D721Med (cell line): ENCODE data around the gene DNAH1.
A peak's percentile ranks its signal among the peaks of the same experiment; 100 is the strongest.

Experiments used
- DNase-seq: peaks from one replicate; pipeline ENCODE4 v3.0.0; 2011; ENCODE audit warnings: low spot score; ENCODE audit not compliant: insufficient read length
- FAIRE-seq: peaks from 2 replicates; lab custom pipeline; 2011; peaks lifted over from hg19 to GRCh38; lab: Jason Lieb, UNC
- TF ChIP-seq, protein P1 (sequence below): IDR thresholded peaks from 2 replicates; pipeline ENCODE4 v1.5.1; 2012; ENCODE audit warnings: mild to moderate bottlenecking, control low read depth; ENCODE audit not compliant: insufficient read depth; ENCODE audit errors: missing control alignments

DNAH1 gene

GRCh38 chr3:52291508-52292181, 24.5 kb upstream of the DNAH1 start:
- FAIRE-seq (no peak), DNase-seq (peak; percentile 63)
- TF ChIP-seq, protein P1, sequence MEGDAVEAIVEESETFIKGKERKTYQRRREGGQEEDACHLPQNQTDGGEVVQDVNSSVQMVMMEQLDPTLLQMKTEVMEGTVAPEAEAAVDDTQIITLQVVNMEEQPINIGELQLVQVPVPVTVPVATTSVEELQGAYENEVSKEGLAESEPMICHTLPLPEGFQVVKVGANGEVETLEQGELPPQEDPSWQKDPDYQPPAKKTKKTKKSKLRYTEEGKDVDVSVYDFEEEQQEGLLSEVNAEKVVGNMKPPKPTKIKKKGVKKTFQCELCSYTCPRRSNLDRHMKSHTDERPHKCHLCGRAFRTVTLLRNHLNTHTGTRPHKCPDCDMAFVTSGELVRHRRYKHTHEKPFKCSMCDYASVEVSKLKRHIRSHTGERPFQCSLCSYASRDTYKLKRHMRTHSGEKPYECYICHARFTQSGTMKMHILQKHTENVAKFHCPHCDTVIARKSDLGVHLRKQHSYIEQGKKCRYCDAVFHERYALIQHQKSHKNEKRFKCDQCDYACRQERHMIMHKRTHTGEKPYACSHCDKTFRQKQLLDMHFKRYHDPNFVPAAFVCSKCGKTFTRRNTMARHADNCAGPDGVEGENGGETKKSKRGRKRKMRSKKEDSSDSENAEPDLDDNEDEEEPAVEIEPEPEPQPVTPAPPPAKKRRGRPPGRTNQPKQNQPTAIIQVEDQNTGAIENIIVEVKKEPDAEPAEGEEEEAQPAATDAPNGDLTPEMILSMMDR = peak; percentile 44

DNA sequence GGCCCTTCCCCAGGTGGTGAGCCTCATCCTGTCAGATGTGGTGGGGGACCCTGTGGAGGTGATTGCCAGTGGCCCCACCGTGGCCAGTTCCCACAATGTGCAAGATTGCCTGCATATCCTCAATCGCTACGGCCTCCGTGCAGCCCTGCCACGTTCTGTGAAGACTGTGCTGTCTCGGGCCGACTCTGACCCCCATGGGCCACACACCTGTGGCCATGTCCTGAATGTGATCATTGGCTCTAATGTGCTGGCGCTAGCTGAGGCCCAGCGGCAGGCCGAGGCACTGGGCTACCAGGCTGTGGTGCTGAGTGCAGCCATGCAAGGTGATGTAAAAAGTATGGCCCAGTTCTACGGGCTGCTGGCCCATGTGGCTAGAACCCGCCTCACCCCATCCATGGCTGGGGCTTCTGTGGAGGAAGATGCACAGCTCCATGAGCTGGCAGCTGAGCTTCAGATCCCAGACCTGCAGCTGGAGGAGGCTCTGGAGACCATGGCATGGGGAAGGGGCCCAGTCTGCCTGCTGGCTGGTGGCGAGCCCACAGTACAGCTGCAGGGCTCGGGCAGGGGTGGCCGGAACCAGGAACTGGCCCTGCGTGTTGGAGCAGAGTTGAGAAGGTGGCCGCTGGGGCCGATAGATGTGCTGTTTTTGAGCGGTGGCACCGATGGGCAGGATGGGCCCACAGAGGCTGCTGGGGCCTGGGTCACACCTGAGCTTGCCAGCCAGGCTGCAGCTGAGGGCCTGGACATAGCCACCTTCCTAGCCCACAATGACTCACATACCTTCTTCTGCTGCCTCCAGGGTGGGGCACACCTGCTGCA, 23.7 kb upstream of the DNAH1 start:
- TF ChIP-seq, protein P1 = no peak
- DNase-seq (no peak), FAIRE-seq (no peak)

- DNase-seq = no peak
- FAIRE-seq = no peak
- TF ChIP-seq, protein P1 = no peak
Observed at GRCh38 chr3:52293491-52294319, 22.4 kb upstream of the DNAH1 start.

DNA sequence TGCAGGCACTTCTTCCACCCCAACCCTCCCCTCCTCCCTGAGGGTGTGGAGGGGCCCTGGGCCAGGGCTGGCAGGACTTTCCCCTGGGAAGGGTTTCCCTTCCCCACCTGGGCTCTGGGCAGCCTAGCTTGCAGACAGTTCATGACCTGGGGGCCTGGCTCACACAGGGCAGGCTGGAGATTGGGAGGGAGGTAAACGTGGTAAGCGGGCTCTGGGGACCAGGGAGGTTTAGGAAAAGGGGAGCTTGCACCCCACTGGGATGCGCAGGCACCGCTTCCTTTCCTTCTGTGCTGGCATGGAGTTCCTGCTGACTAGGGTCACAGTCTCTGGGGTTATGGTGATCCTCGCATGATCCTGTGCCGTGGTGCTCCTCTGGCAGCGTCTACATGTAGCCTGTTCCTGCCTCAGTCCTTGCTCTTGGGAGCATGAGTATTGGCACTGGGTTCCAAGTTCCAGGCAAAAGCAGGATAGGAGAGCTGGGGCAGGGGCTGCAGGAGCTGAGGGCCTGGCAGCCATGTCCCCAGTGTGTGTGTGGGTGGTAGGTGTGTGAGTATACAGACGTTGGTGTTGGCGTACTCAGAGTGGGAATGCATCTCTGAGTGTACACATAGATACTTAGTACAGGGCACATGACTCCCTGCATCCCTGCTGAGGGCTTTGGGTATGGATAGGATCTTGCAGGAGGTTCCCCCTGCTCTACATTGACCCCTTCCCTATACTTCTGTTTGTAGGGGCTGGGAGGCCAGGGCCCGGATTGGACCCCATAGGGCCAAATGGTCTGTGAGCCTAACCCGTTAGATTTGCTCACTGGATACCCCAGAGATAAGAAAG, 21.6 kb upstream of the DNAH1 start:
- no peak for DNase-seq
- FAIRE-seq = no peak
- TF ChIP-seq, protein P1 = no peak

GRCh38 chr3:52295671-52296208, 20.4 kb upstream of the DNAH1 start:
- FAIRE-seq (no peak), DNase-seq (no peak)
- TF ChIP-seq, protein P1 = no peak
